Forelimb muscle (tissue), 1 donor: ENCODE data around the gene WNT6. TPM values are rescaled to one million over a fixed set of nuclear protein-coding genes. Genes with fewer than 3 reads are reported as not detected.

Experiments used
- DNase-seq: peaks from one replicate; pipeline ENCODE4 v3.0.0-alpha.2; 2013; ENCODE audit warnings: low read depth
- polyA plus RNA-seq: library from polyadenylated mRNA; unstranded; fragments of 120-200 nt; gene quantifications from one replicate; pipeline ENCODE4 v1.2.1, GENCODE V29; 2013; ENCODE audit not compliant: insufficient read length

The WNT6 gene
- polyA plus RNA-seq, 1 donor, result 0.19 TPM

DNA sequence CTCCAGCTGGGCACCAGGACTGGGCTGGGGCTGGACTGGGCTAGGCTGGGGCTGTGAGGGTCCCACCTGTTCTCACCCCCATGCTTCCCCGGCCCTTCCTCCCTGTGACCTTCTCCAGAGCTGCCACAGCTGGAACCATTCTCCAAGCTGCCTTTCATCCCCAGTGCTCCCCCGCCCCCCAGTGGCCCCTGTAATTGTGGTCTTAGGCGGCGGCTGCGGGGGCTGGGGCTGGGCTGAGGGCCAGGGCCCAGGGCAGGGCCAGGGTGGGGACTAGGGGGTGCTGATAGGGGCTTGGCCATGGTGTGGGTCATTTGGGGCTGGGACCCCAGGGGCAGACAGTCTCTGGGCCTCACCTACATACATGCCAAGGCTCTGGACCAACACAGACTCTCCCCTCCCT lies 18.3 kb downstream of the WNT6 start:
- no peak for DNase-seq

DNA sequence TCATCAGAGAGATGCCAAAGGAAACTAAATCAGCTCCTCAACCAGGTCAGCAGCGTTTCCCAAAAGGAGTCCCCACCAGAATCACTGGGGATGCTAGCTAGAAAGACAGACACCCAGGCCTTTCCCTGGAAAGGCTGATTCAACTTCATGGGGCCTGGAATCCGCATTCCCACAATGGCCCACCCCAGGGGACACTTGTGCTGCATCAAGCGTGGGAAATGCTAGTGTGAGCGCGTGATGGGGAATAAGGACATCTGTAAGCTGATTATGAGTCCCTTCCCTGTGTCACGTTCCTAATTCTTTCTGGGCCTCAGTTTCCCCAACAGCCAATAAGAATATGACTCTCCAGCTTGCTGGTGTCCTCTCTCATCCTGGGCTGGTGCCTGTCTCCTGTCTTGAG lies 18.9 kb downstream of the WNT6 start:
- DNase-seq, result no peak

DNA sequence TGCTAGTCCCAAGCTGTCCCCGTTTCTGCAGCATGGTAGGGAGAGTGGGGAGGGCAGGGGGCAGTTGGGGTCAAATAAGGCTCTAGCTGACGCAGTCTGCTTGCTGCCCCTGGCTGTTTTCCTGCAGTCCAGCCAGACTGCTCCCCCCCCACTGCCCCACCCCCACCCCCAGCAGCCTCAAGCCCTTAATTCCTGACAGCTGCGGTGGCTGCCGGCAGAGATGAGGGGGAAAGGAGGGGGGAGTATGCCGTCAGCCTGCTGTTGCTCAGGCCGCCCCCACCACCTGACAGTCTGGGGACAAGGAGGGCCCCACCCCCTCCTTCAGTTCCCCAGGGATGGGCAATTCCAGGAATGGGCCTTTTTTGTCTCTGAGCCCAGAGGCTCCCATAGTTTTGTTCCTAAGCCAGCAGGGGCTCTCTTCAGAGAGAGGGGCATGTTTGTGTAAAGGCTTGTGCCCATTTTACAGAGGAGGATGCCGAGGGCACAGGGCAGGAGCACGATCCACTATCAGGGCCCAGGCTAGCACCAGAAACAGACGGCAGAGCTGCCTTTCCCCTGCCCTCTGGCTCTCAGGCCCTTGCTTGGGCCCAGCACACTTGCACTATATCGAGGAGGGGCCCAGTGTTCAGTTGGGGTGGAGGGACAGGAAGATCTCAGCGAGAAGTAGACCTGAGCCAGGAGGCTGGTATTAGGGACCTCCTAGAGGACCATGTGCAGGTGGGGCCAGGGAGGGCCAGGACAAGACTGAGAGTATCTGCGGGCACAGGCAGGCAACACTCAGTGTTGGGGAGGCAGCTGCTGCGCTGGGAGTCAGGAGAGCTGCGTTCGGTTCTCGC lies 19.5 kb downstream of the WNT6 start:
- no peak for DNase-seq

DNA sequence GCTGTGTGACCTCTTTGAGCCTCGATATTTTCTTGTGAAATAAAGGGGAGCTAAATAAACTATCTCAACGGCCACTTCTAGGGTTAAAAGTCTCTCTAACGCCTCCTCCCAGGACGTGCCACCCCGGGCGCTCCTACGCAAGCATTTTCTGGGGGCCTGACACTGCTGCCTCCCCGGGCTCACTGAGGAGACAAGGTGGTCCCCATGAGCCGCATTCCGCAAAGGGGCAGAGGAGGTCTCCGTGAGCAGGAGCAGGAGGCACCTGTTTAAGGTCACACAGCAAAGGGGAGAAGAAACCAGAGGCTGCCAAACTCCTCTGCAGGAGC lies 20.1 kb downstream of the WNT6 start:
- no peak for DNase-seq

DNA sequence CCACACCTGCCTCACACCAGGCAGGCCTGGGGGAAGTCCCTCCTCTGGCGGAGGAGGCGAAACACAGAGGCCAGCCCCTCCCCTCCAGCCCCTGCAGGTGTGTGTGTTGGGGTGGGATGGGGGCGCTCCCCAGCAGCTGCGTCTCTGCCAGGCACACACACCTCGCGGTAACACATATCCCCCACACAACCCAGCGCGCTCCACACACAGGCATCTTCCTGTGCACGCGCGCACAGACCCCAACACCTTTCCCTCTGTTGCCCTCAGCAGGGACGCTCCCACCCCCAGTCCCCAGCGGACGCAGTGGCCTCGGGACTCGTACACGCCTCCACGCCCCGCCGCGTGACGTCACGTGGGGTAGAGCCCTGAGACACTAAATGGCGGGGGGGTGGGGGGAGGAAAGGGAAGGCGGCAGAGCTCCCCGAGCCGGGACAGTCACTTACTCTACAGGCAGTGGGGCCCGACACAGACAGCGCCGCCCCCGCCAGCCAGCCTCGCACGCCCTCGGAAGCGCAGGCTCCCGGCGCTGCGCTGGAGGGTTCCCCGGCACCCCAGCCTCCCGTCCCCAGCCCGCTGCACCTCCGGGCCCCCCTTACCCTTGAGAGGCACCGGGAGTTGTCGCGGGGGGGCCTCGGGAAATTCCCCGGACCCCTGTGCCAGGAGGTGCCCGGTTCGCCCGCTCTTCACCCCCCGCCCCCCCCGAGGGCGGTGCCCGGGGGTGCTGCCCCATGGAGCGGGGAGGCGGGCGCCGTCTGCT lies 20.7 kb downstream of the WNT6 start, which contains the start of gene WNT10A:
TSS of gene WNT10A (plus strand) at position 751 of the 757 bp plus-strand sequence. CDS start 144 bp downstream, outside the sequence.
- DNase-seq, result no peak

DNA sequence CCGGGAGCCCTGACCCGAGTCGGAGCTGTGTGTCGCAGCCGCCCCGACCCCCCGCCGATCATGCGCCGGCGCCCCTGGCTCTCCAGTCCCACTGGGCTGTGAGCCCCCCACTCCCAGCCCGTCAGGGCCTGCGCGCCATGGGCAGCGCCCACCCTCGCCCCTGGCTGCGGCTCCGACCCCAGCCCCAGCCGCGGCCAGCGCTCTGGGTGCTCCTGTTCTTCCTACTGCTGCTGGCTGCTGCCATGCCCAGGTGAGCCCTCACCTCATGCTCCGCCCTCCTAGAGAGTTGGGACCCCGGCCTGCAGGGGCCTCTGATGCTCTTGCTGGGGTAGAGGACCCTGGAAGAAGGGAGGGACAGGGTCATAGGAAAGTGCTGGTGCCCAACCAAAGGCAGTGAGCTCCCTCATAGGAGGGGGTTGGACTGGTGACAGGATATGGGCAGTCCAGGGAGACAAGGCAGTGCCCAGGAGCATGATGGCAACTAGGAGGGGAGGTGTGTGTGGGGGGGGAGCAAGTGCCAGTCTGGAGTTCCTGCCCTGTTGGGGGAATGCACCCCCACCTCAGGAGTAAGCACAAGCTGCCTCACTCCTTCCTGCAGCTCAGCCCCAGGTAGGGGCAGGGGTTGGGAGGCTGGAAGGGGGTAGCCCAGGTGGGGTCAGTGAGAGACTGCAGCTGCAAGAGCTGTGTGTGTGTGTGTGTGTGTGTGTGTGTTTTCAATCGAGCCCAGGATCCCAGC lies 21.4 kb downstream of the WNT6 start:
- no peak for DNase-seq

DNA sequence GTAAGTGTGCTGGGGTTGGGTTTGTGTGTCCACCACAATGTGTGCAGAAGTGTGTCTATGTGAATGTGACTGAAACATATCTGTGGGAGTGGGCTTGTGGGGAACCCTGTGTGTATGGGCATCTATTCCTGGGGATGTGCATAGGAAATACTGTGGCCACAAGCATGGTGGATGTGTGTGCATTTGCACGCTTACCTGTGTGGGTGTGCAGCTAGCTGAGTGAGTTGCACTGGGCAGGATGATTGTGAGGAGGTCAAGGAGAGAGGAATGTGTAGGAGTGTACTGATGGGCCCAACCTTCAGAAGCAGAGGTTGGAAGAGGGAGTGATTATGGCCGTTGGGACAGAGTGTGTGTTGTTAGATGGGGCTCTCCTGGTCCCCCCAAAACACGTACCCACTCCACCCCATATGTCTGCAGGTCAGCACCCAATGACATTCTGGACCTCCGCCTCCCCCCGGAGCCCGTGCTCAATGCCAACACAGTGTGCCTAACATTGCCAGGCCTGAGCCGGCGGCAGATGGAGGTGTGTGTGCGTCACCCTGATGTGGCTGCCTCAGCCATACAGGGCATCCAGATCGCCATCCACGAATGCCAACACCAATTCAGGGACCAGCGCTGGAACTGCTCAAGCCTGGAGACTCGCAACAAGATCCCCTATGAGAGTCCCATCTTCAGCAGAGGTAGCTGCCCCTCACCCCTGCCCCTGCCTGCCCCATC lies 22.3 kb downstream of the WNT6 start:
- no peak for DNase-seq

DNA sequence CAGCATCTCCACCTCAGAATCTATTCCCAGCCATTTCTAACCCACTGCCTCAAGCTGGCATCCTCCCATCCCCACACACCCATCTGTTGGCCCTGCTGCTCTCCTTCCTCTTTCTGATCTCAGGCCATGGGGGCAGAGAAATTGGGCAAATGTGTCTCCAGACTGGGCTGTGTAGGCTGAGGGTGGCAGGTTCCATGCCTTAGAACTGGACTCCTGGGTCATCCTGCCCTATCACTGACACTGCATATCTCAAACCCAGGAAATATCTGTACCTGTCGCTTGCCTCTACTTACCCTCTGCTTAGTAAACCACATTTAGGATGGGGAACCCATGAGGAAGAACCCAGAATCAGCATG lies 22.8 kb downstream of the WNT6 start:
- no peak for DNase-seq

DNA sequence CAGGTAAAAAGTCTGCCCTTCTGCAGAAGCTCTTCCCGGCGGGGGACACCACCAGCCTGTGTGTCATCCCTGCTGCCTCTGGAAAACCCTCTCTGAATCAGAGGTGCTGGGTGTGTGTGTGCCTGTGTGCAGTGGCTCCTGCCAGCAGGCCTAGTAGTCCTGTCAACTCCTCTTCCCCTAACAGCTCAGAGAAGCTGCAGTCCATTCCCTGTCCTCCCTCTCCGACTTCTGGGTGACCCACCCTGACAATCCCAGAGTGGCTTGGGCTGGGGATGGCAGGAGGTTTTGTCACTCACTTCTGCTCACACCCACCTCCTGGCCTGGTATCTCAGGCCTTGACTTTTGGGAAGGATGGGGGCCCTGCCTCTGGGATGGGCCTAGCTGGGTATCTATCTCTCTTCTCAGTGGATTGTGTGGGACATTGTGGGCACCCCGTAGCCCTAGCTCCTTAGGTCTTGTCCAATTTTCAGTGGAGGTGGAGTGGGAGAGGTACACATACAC lies 23.3 kb downstream of the WNT6 start:
- DNase-seq, result no peak

DNA sequence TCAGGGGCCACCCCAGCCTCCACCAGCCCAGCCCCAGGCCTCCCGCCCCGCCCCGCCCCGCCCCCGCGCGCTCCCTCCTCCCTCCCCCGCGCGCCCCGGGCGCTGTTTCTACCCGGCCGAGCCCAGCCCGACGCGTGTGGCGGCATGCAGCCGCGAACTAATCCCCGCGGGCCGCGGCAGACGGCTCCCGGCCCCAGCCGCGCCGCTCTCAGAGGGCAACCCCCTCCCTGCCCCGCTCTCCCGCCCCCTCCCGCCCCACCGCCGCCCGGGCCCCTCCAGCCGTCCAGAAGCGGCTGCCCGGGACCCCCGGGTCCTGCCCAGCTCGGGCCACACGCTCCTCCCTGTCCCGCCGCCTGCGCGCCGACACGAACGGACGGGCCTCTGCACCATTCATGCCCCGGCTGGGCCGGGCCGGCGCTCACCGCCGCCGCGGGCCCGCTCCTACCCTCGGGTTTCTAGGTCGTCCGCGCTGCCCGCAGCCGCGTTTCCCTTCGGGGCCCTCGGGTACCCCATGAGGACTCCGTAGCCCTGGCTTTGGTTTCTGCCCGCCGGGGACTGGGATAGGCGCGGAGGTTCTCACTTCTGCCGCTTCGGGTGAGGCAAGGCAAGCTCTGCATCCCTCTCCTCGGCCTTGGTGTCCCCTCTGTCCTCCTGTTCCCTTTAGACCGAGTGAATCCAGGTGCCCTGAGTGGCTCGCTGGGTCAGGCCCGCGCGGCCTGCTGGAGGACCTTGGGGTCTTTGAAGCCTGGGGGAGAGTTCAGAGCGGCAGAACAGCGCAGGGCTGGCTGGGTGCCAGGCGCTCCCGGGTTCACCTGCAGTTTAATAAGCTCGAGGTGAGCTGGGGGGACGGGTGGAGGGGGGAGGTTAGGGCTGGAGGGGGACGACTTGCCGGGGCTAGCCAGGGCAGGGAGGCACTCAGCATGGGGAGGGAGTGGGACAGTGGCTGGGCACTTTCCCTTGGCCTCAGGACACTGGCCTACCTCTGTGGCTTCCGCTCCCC lies 24.2 kb downstream of the WNT6 start:
- DNase-seq, result no peak

DNA sequence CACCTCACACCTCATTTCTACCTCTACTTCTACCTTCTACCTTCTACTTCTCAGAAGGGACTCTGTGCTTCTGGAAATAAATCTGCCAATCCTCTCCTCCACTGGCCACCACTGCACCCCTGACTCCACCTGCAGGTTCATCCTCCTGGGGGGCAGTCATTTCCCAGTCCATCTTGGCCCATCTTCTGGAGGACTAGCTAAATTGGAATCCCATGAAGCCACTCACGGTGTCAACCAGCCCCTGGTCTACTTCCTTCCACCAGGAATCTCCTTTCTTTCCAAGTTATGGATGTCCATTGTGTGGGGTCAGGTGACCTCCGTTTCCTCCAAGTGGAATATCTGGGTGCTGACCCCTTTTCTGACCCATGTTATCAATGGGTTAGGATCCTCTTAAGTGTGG lies 24.9 kb downstream of the WNT6 start:
- no peak for DNase-seq

DNA sequence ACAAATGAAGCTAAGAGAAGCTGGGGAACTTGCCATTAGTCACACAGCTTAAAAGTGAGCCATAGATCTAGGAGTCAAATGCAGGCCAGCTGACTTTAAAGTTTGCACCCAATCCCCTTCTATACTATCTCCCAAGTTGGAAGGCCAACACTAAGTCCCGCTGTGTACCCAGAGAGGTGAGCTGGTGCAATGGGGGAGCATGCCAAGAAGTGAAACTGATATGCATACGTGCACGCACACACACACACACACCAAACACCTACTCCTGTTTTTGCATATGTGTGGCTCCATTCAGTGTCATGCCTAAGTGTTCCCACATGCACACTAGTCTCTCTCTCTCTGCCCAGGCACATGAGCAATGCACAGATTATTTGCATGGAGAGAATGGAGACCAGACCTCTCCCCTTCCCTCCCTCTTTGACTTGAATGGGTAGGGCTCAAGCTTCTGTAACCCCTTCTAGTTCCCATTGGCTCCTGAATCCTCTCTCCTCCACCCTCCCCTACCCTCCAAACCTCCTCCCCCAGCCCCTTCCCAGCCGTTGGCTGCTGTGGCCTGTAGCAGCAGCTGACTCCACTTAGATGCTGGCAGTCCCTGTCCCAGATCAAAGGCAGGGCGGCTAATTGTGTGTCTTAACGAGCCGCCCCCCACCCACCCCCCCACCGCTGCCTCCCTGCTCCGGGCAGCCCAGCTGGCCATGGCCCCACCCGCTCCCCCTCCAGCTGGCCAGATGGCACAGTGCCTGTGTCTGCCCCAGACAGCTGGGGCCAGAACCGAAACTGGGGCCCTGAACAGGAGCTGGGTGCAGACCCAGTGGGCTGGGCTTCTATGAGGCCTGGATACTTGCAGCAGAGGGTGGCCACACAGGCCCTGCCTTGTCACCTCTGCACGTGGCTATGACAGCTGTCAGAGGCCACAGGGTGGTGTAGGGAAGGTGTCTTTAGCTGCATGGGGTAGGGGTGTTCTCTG lies 26.7 kb downstream of the WNT6 start:
- DNase-seq, result no peak

DNA sequence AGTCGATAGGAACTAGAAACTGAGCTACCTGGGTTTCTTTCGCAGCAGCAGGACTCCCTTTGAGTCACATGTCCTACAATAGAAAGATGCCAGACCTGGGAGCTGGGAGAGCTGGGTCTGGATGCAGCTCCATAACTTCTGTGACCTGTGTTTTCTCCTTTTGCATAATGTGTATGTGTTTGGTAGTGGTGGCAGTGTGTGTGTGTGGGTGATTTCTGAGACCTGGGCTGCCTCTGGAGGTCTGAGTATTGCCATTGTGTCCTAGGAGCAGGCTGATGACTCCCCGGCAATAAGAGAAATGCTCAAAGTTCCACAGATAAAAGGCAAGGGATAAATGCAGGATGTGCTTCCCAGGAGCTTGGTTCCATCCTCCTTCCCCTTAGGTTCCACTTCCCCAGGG lies 27.5 kb downstream of the WNT6 start:
- no peak for DNase-seq

DNA sequence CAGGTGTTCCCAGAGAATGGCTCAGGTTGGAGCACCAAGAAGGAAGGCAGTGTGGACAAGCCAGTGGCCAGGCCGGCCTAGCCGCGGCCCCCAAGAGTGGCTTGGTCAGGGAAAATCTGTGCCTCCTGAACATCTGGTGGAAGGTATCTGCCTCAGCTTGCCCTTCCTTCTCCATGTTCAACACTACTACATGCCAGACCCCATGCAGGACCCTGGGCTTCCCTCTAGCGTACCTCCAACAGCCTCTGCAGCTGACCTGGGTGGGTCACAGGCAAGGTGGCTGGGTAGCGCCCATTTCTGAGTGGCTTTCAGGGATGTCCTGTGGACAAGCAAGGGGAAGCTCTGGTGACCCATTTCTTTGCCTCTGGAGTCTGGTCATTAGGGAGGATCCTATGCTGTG lies 28.7 kb downstream of the WNT6 start:
- DNase-seq, result no peak

DNA sequence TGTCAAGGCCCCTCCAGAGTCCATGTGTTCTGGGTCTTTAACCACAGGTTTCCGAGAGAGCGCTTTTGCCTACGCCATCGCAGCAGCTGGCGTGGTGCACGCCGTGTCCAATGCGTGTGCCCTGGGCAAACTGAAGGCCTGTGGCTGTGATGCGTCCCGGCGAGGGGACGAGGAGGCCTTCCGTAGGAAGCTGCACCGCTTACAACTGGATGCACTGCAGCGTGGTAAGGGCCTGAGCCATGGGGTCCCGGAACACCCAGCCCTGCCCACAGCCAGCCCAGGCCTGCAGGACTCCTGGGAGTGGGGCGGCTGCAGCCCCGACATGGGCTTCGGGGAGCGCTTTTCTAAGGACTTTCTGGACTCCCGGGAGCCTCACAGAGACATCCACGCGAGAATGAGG lies 30.3 kb downstream of the WNT6 start:
- no peak for DNase-seq

DNA sequence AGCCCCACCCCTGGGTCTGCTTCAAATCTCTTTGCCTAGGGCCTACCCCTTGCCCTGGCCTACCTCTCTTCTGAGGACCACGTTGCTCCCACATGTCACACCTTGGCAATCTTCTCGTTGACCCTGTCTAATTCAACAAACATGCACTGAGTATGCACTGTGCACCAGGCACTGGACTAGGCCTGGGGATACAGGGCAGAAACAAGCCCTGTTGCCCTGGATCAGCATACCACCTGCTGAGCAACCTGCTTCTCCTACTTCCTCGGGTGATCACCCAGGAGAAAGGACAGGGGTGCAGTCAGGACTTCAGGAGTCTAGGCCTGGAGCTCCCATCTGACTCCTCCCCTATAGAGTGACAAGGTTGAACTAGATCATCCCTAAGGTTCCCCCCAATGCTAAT lies 30.8 kb downstream of the WNT6 start:
- DNase-seq, result no peak

DNA sequence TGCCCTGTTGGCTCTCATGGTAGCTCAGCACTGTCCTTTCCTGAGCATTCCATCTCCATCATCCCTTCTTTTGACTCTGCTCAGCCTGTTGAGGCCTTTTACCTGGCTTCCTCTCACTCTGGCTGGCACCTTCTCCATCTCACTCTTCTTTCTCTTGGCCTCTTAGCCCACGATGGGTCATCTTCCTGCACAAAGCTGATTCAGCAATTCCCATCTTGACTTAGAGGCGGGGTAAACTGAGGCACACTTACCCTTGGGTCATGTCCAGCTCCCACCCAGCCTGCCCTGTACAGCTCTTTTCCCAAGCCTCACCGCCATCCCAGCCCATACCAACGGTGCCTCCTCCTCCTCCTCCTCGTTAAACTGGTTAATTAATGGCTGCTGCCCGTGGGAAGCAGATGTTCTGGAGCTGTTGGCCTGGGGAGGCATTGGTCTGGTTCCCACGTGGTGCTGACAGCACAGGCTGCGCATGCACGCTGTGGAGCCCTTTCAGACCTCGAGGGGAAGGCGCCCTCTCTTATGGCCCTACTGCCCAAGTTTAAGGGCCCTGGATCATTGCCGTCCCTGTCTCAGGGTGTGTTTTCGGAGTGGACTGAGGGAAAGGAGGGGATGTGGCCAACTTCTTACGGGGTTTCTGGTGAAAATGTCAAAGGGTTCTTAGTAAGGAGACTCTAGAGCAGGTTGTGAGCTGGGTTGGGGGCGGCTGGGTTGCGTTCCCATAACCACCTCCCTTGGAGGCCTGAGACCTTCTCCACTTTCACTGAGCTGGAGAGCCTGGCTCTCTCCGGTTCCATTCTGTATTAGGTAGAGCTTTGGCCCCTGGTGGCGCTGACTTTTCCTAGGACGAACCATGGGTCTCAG lies 31.9 kb downstream of the WNT6 start:
- no peak for DNase-seq

DNA sequence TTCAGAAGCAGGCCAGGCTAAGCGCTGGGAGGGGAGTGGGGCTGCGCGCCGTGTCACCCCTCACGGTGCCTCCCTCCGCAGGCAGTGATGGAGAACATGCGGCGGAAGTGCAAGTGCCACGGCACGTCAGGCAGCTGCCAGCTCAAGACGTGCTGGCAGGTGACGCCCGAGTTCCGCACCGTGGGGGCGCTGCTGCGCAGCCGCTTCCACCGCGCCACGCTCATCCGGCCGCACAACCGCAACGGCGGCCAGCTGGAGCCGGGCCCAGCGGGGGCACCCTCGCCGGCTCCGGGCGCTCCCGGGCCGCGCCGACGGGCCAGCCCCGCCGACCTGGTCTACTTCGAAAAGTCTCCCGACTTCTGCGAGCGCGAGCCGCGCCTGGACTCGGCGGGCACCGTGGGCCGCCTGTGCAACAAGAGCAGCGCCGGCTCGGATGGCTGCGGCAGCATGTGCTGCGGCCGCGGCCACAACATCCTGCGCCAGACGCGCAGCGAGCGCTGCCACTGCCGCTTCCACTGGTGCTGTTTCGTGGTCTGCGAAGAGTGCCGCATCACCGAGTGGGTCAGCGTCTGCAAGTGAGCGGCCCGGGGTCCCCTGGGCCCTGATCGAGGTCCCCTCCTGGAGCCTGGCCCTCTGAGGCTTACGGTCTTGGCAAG lies 33.2 kb downstream of the WNT6 start:
- DNase-seq, result no peak
